Chondrocyte (in vitro differentiated cells): ENCODE results near the gene CENPU. TPM values are rescaled to one million over a fixed set of nuclear protein-coding genes. Genes with fewer than 3 reads are reported as not detected.
"Not testable (repeated sequence)": the region's sequence is repeated elsewhere in the genome, so short reads cannot be mapped to it uniquely, and the experiment has no call there.

Experiments
- DNase-seq: peaks from one replicate; pipeline ENCODE4 v3.0.0; 2021; ENCODE audit warnings: mixed read lengths, low spot score
- H3K27ac Mint-ChIP-seq: one replicate; pipeline ENCODE4 v1.8.0; 2021; ENCODE audit warnings: mild to moderate bottlenecking, moderate library complexity, mixed read lengths; ENCODE audit not compliant: unreplicated experiment
- H3K27me3 Mint-ChIP-seq: 2 replicates; pipeline ENCODE4 v1.8.0; 2021; ENCODE audit warnings: low read depth, mixed read lengths
- H3K36me3 Mint-ChIP-seq: 2 replicates; pipeline ENCODE4 v1.8.0; 2021; ENCODE audit warnings: low read depth, mixed read lengths
- H3K4me1 Mint-ChIP-seq: 2 replicates; pipeline ENCODE4 v1.8.0; 2021; ENCODE audit warnings: low read depth, mild to moderate bottlenecking, mixed read lengths
- H3K4me3 Mint-ChIP-seq: one replicate; pipeline ENCODE4 v1.8.0; 2021; ENCODE audit warnings: mild to moderate bottlenecking, moderate library complexity, mixed read lengths; ENCODE audit not compliant: unreplicated experiment
- H3K9me3 Mint-ChIP-seq: 2 replicates; pipeline ENCODE4 v1.8.0; 2021; ENCODE audit warnings: low read depth, mixed read lengths
- total RNA-seq: library from RNA; stranded (reverse); gene quantifications from 3 replicates; pipeline ENCODE4 v1.2.1, GENCODE V29; 2021
- TF ChIP-seq, protein P1 (sequence below): fragments of 200-600 bp; sonication (generic); IDR thresholded peaks from 2 replicates; pipeline ENCODE4 v1.5.0; 2021; ENCODE audit warnings: antibody characterized with exemption, mild to moderate bottlenecking, moderate library complexity

Gene CENPU
- total RNA-seq, 1 donor from 2014 or later = 5.7 TPM

DNA sequence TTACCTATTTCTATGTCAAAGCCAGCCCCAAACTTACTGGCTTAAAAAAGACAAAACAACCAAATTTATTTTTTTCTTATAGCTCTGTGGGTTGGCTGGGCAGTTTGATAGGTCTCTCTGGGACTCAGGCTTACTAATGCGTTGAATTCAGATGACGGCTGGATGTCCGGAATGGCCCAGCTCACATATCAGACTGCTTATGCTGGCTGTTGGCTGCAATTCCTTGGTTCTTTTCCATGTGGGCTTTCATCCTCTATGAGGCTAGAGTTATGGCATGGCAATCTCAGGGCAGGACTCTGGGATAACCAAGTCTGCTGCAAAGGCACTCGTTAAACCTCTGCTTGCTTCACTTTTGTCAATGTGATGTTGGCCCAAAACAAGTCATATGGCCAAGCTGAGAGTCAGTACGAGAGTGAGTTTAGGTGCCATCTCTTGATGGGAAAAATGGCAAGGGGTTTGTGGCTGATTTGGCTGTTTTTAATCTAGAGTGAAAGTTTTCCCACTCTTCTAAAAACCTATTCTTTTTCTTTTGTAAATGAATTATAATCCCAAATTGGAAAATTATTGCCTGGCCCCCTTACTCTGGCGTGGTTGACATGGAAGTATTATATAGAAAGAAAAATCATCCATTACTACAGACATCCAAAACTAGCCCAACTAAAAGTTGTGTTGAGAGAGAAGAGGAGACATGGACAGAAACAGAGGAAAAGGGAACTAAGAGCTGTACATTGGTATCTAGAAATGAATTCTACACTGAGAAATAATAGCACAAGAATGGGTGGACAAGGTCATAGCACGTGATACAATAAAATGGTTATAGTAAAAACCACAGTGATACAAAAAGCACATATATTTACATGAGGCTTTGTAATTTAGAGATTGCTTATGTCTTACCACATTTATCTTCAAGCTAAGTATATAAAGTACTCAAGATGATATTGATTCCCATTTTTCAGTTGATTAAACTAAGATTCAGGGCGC is 77.7 kb downstream of the CENPU start:
- no peaks in the 10 kb centered on the region for H3K27me3 Mint-ChIP-seq
- peaks cover 2% of the 10 kb centered on the region for H3K36me3 Mint-ChIP-seq
- H3K9me3 Mint-ChIP-seq = no peaks in the 10 kb centered on the region
- H3K4me1 Mint-ChIP-seq = peaks cover 20% of the 10 kb centered on the region
- DNase-seq = no peak
- no peak overlapping the region for H3K4me3 Mint-ChIP-seq
- TF ChIP-seq, protein P1, sequence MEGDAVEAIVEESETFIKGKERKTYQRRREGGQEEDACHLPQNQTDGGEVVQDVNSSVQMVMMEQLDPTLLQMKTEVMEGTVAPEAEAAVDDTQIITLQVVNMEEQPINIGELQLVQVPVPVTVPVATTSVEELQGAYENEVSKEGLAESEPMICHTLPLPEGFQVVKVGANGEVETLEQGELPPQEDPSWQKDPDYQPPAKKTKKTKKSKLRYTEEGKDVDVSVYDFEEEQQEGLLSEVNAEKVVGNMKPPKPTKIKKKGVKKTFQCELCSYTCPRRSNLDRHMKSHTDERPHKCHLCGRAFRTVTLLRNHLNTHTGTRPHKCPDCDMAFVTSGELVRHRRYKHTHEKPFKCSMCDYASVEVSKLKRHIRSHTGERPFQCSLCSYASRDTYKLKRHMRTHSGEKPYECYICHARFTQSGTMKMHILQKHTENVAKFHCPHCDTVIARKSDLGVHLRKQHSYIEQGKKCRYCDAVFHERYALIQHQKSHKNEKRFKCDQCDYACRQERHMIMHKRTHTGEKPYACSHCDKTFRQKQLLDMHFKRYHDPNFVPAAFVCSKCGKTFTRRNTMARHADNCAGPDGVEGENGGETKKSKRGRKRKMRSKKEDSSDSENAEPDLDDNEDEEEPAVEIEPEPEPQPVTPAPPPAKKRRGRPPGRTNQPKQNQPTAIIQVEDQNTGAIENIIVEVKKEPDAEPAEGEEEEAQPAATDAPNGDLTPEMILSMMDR = no peak
- no peak overlapping the region for H3K27ac Mint-ChIP-seq

DNA sequence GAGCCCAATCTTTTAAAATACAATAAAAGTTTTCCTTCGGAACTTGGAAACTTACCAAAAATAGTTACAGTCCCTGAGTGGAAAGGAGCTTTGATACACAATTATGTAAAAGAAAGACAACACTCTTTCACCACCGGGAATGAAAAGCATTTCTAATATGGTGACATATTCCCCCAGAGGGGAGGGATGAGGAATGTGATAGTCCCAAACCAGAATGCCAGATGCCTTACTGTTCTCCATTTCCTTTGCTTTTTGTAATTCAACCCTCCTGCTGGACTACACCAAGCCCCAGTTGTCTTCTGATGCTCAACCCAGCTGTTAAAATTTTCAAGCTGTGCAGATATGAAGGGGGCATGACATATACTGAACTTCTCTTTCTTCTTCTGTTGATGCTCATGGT is 80.2 kb downstream of the CENPU start:
- peak overlapping the region; percentile 16 for H3K4me3 Mint-ChIP-seq
- H3K9me3 Mint-ChIP-seq = no peaks in the 10 kb centered on the region
- TF ChIP-seq, protein P1 = no peak
- H3K27ac Mint-ChIP-seq = peak overlapping the region; percentile 67
- no peaks in the 10 kb centered on the region for H3K36me3 Mint-ChIP-seq
- no peak for DNase-seq
- H3K27me3 Mint-ChIP-seq = no peaks in the 10 kb centered on the region
- peaks cover 30% of the 10 kb centered on the region for H3K4me1 Mint-ChIP-seq

DNA sequence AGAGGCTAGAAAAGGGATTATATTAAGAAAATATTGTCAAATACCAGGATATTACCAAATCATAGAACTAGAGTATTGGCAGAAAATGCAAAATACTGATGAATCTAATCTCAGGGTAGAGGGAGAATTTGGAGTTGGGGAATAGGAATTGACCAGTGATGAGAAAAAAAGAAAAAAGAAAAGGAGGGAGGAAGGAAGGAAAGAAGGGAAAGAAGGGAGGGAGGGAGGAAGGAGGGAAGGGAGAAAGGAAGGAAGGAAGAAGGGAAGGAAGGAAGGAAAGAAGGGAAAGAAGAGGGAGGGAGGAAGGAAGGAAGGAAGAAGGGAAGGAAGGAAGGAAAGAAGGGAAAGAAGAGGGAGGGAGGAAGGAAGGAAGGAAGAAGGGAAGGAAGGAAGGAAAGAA is 81.2 kb downstream of the CENPU start:
- H3K36me3 Mint-ChIP-seq, H3K27me3 Mint-ChIP-seq, H3K4me3 Mint-ChIP-seq, DNase-seq, H3K9me3 Mint-ChIP-seq: not testable (repeated sequence)
- Mint-ChIP-seq H3K27ac (peak overlapping the region; percentile 70), H3K4me1 (peaks cover 37% of the 10 kb centered on the region)

DNA sequence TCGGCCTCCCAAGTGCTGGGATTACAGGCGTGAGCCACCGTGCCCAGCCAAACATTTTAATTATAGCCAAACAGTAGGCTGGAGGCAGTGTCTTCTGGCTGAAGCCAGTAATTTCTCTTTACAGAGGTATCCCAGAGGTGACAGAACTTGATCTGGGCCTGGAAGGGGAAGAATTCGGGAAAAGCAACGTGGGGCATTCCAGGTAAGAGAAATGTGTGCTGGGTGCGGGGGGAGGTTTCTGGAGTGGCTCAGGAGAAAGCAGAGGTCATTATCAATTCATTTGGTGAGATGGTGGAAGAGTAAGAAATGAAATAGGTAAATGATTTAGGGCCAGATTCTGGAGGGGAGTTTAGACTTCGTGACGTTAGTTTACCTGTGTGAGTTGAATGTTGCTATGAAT is 82.0 kb downstream of the CENPU start:
- TF ChIP-seq, protein P1 = no peak
- H3K4me1 Mint-ChIP-seq = peaks cover 44% of the 10 kb centered on the region
- no peaks in the 10 kb centered on the region for H3K27me3 Mint-ChIP-seq
- H3K9me3 Mint-ChIP-seq = no peaks in the 10 kb centered on the region
- H3K27ac Mint-ChIP-seq = no peak overlapping the region
- H3K36me3 Mint-ChIP-seq = no peaks in the 10 kb centered on the region
- no peak for DNase-seq
- no peak overlapping the region for H3K4me3 Mint-ChIP-seq

DNA sequence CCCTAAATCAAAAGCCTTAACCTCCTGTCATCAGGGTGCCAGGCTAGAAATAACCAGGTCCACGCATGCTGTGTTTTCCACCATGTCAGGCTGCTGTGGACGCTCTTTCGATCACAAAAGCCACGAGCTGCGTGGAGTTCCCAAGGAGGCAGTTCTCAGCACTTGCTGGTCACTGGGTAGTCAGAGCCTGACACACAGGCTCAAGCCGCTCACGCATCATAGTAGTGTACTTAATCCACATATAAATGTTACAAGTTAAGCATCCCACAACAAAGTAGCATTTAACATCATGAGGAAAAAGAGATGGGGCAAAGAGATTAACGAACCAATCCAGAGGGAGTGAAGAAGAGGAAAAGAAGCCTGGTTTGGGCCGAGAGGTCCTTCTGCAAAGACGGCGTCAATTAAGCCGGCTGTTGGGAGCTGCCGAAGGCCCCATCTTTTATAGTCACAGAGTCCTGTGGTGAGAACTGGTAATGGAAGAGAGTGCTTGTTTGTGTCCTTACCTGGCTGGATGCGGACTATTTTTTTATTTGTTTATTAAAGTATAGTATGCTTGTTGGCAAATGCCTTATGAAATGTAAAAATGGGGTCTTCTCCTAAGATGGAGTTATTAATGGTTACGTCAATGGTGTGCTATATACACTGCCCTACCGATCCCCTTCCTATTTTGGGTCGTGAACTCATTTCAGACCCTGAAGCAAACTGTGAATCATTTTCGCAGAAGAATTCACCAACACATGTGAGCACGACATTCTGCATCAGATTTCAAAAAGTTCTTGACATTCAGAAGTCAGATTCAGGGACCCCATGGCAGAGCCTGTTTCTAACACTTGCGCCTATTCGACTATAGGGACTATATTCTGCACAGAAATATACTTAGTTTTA is 83.7 kb downstream of the CENPU start:
- H3K27ac Mint-ChIP-seq = peak overlapping the region; percentile 95
- peaks cover 59% of the 10 kb centered on the region for H3K4me1 Mint-ChIP-seq
- peak overlapping the region; percentile 81 for H3K4me3 Mint-ChIP-seq
- H3K9me3 Mint-ChIP-seq = no peaks in the 10 kb centered on the region
- no peak for DNase-seq
- TF ChIP-seq, protein P1 = no peak
- no peaks in the 10 kb centered on the region for H3K27me3 Mint-ChIP-seq
- no peaks in the 10 kb centered on the region for H3K36me3 Mint-ChIP-seq
